Measurements from ENCODE around the gene OR1B1. TPM values are rescaled to one million over a fixed set of nuclear protein-coding genes. Genes with fewer than 3 reads are reported as not detected.
"Not testable (repeated sequence)": the region's sequence is repeated elsewhere in the genome, so short reads cannot be mapped to it uniquely, and the experiment has no call there.

The OR1B1 gene
- not detected for total RNA-seq

- DNase-seq (ENCODE audit: low spot score) = no peak
These were observed at the start of gene OR1B1 for GRCh38 chr9:122657527-122657926. TSS of gene OR1B1 (minus strand) at chr9:122657627.

- no peak for DNase-seq (ENCODE audit: low spot score)
These were observed 38.3 kb upstream of the OR1B1 start for GRCh38 chr9:122695696-122696095.

GRCh38 chr9:122684851-122685250 lies 27.4 kb upstream of the OR1B1 start:
- DNase-seq (ENCODE audit: low spot score) = no peak

GRCh38 chr9:122672481-122672880 lies 15.1 kb upstream of the OR1B1 start:
- no peak for DNase-seq (ENCODE audit: low spot score)

- DNase-seq (ENCODE audit: low spot score) = no peak
These were observed 4.0 kb upstream of the OR1B1 start, which contains the start of gene OR1L1 for GRCh38 chr9:122661416-122661815. TSS of gene OR1L1 (plus strand) at chr9:122661716. CDS start at chr9:122661716, 0 bp downstream.

GRCh38 chr9:122656378-122656777 lies 1.0 kb downstream of the OR1B1 start:
- DNase-seq (ENCODE audit: low spot score) = no peak

- DNase-seq (ENCODE audit: low spot score) = no peak
These were observed 15.2 kb downstream of the OR1B1 start for GRCh38 chr9:122642226-122642625.

- no peak for DNase-seq (ENCODE audit: low spot score)
These were observed 37.4 kb downstream of the OR1B1 start for GRCh38 chr9:122619996-122620395.

- no peak for DNase-seq (ENCODE audit: low spot score)
These were observed 43.1 kb downstream of the OR1B1 start, which contains the start of gene OR1Q1 for GRCh38 chr9:122614362-122614761. TSS of gene OR1Q1 (plus strand) at chr9:122614738. CDS start at chr9:122614738, 0 bp downstream.

GRCh38 chr9:122609804-122610203 lies 47.6 kb downstream of the OR1B1 start:
- DNase-seq (ENCODE audit: low spot score) = no peak

- no peak for DNase-seq (ENCODE audit: low spot score)
These were observed 50.8 kb downstream of the OR1B1 start for GRCh38 chr9:122606587-122606986.

- DNase-seq (ENCODE audit: low spot score) = no peak
These were observed 51.7 kb downstream of the OR1B1 start for GRCh38 chr9:122605691-122606090.

- not testable (repeated sequence) for DNase-seq (ENCODE audit: low spot score)
These were observed 74.1 kb downstream of the OR1B1 start, which contains the start of gene OR1L8 for GRCh38 chr9:122583284-122583683. TSS of gene OR1L8 (minus strand) at chr9:122583384. CDS start at chr9:122568477, 14,907 bp downstream.

GRCh38 chr9:122580360-122580759 lies 77.1 kb downstream of the OR1B1 start:
- no peak for DNase-seq (ENCODE audit: low spot score)

- no peak for DNase-seq (ENCODE audit: low spot score)
These were observed 77.6 kb downstream of the OR1B1 start for GRCh38 chr9:122579874-122580273.

Other genes starting within 250 kb of the OR1B1 start
- gene OR1J1, start 179.7 kb downstream of the OR1B1 start, total RNA-seq = not detected
- not detected for gene OR1J2, start 146.8 kb downstream of the OR1B1 start, total RNA-seq
- not detected for gene OR1J4, start 138.5 kb downstream of the OR1B1 start, total RNA-seq
- not detected for gene OR1N1, start 130.3 kb downstream of the OR1B1 start, total RNA-seq
- gene OR1N2, start 104.5 kb downstream of the OR1B1 start, total RNA-seq = not detected
- gene OR1L8, start 74.2 kb downstream of the OR1B1 start, total RNA-seq = not detected
- gene OR1Q1, start 42.9 kb downstream of the OR1B1 start, total RNA-seq = not detected
- not detected for gene OR1L1, start 4.1 kb upstream of the OR1B1 start, total RNA-seq
- not detected for gene OR1L3, start 17.5 kb upstream of the OR1B1 start, total RNA-seq
- not detected for gene OR1L4, start 66.4 kb upstream of the OR1B1 start, total RNA-seq
- not detected for gene OR1L6, start 84.7 kb upstream of the OR1B1 start, total RNA-seq
- not detected for gene OR5C1, start 131.3 kb upstream of the OR1B1 start, total RNA-seq
- gene OR1K1, start 142.5 kb upstream of the OR1B1 start, total RNA-seq = not detected
- gene PDCL, start 171.0 kb upstream of the OR1B1 start, total RNA-seq = 22.9 TPM
- gene RC3H2, start 247.7 kb upstream of the OR1B1 start, total RNA-seq = 39.9 TPM